Upper lobe of right lung (tissue), 1 donor: ENCODE measurements around the gene TMTC1. TPM values are rescaled to one million over a fixed set of nuclear protein-coding genes. Genes with fewer than 3 reads are reported as not detected.
A peak's percentile ranks its signal among the peaks of the same experiment; 100 is the strongest.

ENCODE experiments used
- ATAC-seq: fragments of 200-7000 bp; cut with Tn5 transposase; one replicate; pipeline ENCODE4 v1.9.1; 2020; ENCODE audit warnings: mild to moderate bottlenecking, moderate library complexity
- DNase-seq: peaks from one replicate; pipeline ENCODE4 v3.0.0-alpha.2; 2020
- H3K27ac ChIP-seq: fragments of 200-600 bp; one replicate; pipeline ENCODE4 v1.8.0; 2022
- H3K27me3 ChIP-seq: fragments of 200-600 bp; one replicate; pipeline ENCODE4 v1.8.0; 2022; ENCODE audit warnings: mild to moderate bottlenecking
- H3K36me3 ChIP-seq: fragments of 200-600 bp; one replicate; pipeline ENCODE4 v1.8.0; 2022
- H3K4me1 ChIP-seq: fragments of 200-600 bp; one replicate; pipeline ENCODE4 v1.8.0; 2022
- H3K4me3 ChIP-seq: fragments of 200-600 bp; one replicate; pipeline ENCODE4 v1.8.0; 2022; ENCODE audit warnings: mild to moderate bottlenecking
- H3K9me3 ChIP-seq: fragments of 200-600 bp; one replicate; pipeline ENCODE4 v1.8.0; 2022
- CTCF ChIP-seq: fragments of 200-600 bp; IDR thresholded peaks from one replicate; pipeline ENCODE4 v1.8.0; 2022; ENCODE audit warnings: antibody characterized with exemption
- intact Hi-C: fragments of 100-400 bp; cut with DNase I; formaldehyde crosslinking; loops from one replicate; pipeline ENCODE4 v1.11.0; 2022
- total RNA-seq: library from RNA; stranded (reverse); fragmentation: NEBNext Ultra II Directional; extraction: Animal tissue kit (Norgen Biotek cat#: 25700); gene quantifications from one replicate; pipeline ENCODE4 v1.2.1, GENCODE V29; 2021
- donor health status: DM: no; HTN: yes; CAD: no; lungs with severe emphysema.

TMTC1 gene
- total RNA-seq, 1 donor from 2014 or later = 37.4 TPM

DNA sequence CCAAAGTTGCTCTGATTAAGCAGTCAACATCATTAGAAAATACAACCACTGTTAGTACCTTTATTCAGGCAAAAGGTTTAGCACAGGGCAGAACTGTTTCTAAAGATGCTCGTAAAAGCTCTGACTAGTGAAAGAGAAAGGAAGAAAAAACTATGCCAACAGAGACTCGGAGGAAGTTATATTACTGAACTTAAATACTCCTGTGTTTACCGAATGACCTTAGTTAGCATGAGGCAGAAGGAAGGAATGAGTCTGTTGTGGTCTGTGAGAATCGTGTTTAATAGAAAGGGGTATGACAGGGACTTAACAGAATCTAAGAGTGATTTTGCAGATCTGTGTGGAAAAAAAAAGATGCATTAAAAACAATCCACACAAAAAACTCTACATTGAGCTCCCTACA is 202.1 kb downstream of the TMTC1 start:
- Histone ChIP-seq H3K4me1 (peaks cover 16% of the 10 kb centered on the region), H3K4me3 (no peak overlapping the region), H3K9me3 (no peaks in the 10 kb centered on the region), H3K27ac (no peak overlapping the region), H3K36me3 (no peaks in the 10 kb centered on the region), H3K27me3 (no peaks in the 10 kb centered on the region)
- intact Hi-C loops = no loop called here
- TF ChIP-seq CTCF = no peak
- DNase-seq = no peak
- ATAC-seq = no peak

- no peak for ATAC-seq
- peaks cover 16% of the 10 kb centered on the region for H3K4me1 ChIP-seq
- intact Hi-C loops = no loop called here
Observed at GRCh38 chr12:29580971-29581370, 202.8 kb downstream of the TMTC1 start.

GRCh38 chr12:29578731-29579130 is 205.0 kb downstream of the TMTC1 start:
- Histone ChIP-seq H3K9me3 (no peaks in the 10 kb centered on the region), H3K27me3 (no peaks in the 10 kb centered on the region), H3K4me3 (no peak overlapping the region), H3K27ac (no peak overlapping the region), H3K4me1 (peaks cover 16% of the 10 kb centered on the region), H3K36me3 (no peaks in the 10 kb centered on the region)
- ATAC-seq (no peak), DNase-seq (no peak)
- intact Hi-C loops = no loop called here
- TF ChIP-seq CTCF = no peak

More at GRCh38 chr12:29580971-29581370, 202.8 kb downstream of the TMTC1 start:
- no peak for TF ChIP-seq CTCF
- Histone ChIP-seq H3K27me3 (no peaks in the 10 kb centered on the region), H3K27ac (no peak overlapping the region), H3K36me3 (no peaks in the 10 kb centered on the region), H3K9me3 (no peaks in the 10 kb centered on the region), H3K4me3 (no peak overlapping the region)
- no peak for DNase-seq

- H3K27ac ChIP-seq = no peak overlapping the region
- no peaks in the 10 kb centered on the region for H3K27me3 ChIP-seq
- H3K4me3 ChIP-seq = no peak overlapping the region
- H3K36me3 ChIP-seq = no peaks in the 10 kb centered on the region
- H3K4me1 ChIP-seq = peaks cover 11% of the 10 kb centered on the region
- DNase-seq (no peak), ATAC-seq (peak; percentile 52)
- intact Hi-C loops = no loop called here
- TF ChIP-seq CTCF = no peak
- H3K9me3 ChIP-seq = no peaks in the 10 kb centered on the region
Observed at GRCh38 chr12:29578070-29578469, 205.7 kb downstream of the TMTC1 start.

DNA sequence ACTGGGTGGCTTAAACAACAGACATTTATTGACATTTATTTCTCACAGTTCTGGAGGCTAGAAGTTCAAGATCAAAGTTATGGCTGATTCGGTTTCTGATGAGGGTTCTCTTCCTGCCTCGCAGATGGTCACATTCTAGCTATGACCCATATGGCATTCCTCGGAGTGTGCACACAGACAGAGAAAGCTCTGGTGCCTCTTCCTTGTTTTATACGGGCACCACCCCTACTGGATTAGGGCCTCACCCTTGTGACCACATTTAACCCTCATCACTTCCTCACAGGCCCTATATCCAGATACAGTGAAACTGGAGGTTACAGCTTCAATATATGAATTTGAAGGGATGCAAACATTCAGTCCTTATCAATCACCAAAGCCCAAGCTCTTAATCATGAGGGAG is 209.2 kb downstream of the TMTC1 start:
- DNase-seq = no peak
- no peak overlapping the region for H3K27ac ChIP-seq
- intact Hi-C loops = no loop called here
- no peaks in the 10 kb centered on the region for H3K4me1 ChIP-seq
- no peak overlapping the region for H3K4me3 ChIP-seq
- H3K27me3 ChIP-seq = no peaks in the 10 kb centered on the region
- no peaks in the 10 kb centered on the region for H3K36me3 ChIP-seq
- no peak for TF ChIP-seq CTCF
- H3K9me3 ChIP-seq = no peaks in the 10 kb centered on the region
- peak; percentile 65 for ATAC-seq

DNA sequence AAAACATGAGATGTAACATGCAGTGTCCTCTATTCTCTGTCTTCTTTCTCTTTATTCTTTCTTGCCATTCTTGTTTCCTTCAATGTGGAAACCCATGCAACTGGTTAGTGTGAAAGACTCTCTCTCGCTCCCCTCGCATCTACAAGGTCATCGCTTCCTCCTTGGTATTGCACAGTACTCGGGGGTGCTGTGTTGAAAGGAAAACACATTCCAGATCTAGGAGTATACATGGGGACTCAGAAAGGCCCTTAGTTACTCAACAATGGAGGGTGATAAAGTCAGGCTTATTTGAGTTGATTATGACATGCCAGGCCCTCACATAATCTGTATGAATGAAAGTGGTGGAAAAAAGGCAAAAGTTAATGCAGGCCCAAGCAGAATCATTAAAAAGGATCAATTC is 210.8 kb downstream of the TMTC1 start:
- H3K9me3 ChIP-seq = no peaks in the 10 kb centered on the region
- intact Hi-C loops = no loop called here
- ATAC-seq (no peak), DNase-seq (no peak)
- peaks cover 4% of the 10 kb centered on the region for H3K4me1 ChIP-seq
- no peaks in the 10 kb centered on the region for H3K36me3 ChIP-seq
- H3K4me3 ChIP-seq = no peak overlapping the region
- TF ChIP-seq CTCF = no peak
- no peak overlapping the region for H3K27ac ChIP-seq
- H3K27me3 ChIP-seq = no peaks in the 10 kb centered on the region
